ENCODE measurements around the gene KRTAP10-6.
"Not testable (repeated sequence)": the region's sequence is repeated elsewhere in the genome, so short reads cannot be mapped to it uniquely, and the experiment has no call there.

The KRTAP10-6 gene

DNA sequence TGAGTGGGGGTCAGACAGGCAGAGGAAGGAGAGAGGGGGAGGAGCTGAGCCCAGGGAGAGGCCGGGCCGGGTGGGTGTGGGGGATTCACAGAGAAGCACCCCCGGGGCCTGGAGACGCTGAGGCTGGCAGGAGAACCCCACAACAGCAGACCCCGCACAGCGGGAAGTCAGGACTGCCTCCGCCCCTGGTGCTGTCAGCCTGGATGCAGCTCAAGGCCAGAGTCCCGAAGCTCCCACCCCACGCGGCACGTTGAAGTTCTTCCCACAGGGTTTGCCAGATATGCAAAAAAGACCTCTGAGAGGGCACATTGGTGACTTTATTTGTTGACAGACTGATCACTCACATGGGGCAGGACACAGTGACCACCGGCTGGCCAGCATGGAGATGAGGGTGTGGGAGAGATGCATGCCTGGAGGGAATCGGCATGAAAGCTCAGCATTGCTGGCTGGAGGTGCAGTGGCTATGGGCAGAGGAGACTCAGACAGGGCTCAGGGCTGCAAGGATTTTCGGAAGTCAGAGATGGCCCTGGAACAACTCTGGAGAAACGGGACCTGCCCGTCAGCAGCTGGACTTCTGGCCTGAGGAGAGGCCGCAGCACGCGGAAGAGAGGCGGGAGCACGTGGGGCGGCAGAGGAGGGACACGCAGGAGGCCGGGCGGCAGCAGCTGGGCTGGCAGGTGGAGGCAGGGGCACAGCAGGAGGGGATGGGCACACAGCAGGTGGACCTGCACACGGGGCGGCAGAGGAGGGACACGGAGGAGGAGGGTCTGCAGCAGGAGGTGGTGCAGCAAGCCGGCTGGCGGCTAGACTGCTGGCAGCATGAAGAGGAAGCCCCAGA, 34.6 kb downstream of the KRTAP10-6 start:
- DNase-seq (ENCODE audit: low read depth, low spot score), result no peak

DNA sequence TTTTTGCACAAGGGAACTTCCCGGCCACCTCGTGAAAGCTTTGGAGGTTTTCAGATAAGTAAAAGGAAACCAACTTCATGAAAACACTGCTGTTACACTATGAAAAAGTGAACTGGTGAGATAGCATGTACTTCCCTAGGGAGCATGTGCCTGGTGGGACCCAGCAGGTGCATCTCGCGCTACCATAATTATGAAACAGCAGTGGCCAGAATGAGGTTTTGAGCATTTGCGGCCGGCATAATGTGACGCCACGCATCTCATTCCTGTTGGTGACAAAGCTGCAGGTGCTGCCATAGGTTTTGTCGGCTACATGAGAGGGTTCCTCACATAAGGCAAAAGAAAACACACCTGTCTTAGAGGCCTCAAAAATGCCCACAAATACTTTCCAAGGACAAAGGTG, 35.4 kb downstream of the KRTAP10-6 start:
- DNase-seq (ENCODE audit: low read depth, low spot score), result no peak

DNA sequence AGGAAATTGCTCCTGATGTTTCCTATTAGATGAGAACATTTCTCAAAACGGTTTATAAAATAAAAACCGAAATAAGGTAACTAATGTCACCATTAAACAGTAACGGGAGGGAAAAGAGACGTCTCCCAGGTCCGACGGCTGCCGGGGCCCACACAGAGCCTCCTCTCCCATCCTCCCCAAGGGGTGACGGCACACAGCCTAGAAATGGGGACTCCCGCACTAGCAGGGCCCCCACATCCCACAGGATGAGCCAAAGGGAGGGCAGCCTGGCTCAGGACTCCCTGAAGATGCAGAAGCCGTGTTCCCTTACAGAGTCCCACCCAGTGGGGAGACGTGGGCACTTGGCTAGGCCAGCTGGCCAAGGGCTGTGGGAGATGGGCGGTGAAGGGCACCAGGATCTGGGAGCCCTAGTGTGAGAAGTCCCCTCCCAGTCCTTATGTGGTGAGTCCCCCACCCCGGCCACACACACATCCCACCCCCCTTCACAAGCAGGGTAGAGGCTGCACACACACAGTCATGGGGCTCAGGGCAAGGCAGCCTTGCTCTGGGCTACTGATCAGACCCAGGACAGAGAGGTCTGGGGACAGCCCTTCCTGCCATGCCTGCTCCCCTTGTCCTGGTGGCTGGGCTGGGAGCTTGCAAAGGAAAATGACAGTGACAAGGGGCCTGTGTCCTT, 37.0 kb downstream of the KRTAP10-6 start:
- no peak for DNase-seq (ENCODE audit: low read depth, low spot score)

DNA sequence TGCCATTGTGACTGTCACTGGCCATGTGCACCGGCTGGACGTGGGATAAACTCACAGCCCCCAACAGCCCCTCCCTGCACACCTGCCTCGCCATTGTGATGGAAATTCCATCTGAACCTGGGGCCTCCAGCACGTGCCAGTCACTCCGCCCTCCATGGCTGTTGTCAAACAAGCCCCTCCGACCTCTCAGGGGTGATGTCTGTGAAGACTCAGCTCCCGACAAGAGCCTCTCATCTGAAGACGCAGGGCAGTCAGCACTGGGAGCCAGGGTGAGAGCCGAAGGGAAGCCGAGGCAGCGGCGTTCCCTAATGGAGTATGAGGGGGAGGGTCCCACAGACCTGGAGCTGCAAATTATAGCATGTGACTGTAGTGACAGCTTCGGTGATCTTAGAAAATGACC, 39.6 kb downstream of the KRTAP10-6 start:
- DNase-seq (ENCODE audit: low read depth, low spot score), result no peak

DNA sequence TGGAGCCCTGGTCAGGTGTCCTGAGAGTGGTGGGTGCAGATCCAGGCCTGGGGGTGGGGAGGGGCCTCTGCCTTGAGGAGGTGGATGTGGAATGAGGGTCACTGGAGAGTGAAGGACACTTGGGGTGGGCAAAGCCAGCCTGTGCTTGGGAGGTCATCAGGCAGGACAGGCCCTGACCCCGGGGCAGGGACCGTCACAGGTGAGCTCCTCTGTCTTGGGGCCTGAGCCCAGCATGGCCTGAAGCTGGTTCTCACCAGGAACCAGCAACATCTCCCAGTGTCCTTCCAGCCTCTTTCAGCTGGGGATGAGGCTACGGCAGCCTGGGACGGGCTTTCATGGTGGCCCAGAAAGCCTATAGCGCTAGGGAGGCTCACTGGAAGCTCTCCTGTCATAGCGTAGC, 40.2 kb downstream of the KRTAP10-6 start:
- no peak for DNase-seq (ENCODE audit: low read depth, low spot score)

DNA sequence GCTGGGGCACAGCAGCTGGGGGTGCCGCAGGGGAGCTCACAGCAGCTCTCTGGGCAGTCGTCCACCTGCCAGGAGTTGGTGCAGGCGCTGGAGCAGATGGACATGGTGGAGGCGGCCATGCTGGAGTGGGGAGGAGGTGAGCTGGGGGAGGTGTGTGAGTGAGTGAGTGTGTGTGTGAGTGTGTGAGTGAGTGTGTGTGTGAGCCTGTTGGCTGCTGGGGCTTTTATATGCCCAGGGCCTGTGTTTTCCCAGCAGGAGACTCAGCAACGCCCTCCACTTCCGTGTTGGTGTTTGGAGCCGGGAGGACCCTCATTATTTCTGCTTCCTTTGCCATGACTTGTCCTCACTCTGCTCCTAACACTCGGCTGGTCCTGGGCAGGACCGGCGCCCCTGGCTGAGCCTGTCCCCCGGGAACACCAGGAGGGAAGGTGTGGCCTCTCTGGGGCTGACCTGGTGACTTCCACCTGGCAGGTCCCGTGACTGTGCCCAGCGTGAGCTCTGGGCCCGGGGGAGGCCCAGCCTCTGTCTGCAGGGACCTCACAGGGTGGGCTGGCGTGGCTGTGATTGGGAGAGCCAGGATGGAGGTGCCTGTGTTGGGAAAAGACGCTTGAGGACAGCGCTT, 40.9 kb downstream of the KRTAP10-6 start, which contains the start of gene KRTAP10-2:
Gene KRTAP10-2 (minus strand): TSS at position 166 of the 622 bp plus-strand sequence. CDS start 47 bp downstream, at position 119.
- no peak for DNase-seq (ENCODE audit: low read depth, low spot score)

DNA sequence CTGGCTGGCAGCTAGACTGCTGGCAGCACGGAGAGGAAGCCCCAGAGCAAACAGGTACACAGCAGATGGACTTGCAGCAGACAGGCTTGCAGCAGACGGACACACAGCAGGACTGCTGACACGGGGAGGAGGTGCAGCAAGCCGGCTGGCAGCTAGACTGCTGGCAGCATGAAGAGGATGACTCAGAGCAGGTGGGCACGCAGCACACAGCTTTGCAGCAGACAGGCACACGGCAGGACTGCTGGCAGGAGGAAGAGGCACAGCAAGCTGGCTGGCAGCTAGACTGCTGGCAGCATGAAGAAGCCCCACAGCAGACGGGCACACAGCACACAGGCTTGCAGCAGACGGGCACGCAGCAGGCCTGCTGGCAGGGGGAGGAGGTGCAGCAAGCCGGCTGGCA, 41.5 kb downstream of the KRTAP10-6 start:
- DNase-seq (ENCODE audit: low read depth, low spot score), result no peak

DNA sequence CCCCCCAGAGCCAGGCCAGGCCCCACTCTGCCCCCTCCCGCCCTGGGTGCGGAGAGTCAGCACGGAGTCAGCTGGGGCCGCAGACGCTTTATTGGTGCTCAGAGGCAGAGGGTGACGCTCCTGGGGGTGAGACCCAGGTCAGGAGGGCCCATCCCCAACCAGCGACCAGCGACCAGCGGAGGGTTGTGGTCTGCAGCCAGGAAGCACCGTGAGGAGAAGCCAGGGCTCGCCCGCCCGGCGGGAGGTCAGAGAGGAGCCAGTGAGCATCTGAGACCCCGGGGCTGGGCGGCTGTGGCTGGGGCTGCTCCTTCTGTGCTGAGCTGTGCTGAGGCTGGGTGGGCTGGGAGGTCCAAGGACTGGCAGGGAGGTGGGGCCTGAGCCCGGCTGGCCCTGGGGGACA, 42.0 kb downstream of the KRTAP10-6 start:
- DNase-seq (ENCODE audit: low read depth, low spot score), result not testable (repeated sequence)

DNA sequence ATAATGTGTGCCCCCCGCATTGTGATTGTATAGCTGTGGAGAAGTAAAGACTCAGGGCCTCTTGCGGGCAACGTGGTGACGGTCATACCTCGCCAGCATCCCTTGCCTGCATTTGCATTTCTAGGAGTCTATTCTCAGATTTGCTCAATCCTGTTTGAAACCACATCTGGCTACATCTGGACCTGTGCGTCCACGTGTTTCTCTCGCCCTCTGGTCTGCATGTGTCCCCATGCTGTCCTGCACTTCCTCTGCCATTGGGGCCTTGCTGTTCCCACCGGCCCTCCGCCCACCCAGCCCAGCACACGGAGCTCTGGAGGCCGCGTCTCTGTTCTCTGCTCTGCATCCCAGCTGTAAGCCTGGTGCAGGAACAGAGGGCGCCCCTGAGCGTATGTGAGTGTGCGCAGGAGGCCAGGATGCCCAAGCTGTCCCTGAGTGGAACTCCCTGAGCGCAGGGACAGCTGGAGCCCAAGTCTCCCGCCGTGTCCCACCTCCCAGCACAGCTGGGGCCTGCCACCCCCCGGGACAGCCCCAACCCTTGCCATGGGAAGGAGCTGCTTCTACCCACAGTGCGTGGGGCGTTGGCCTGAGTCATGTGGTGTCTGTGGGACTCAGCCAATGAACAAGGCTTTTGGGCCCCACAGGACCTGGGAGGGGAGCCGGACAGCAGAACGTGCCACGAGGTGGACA, 42.6 kb downstream of the KRTAP10-6 start:
- DNase-seq (ENCODE audit: low read depth, low spot score), result no peak

DNA sequence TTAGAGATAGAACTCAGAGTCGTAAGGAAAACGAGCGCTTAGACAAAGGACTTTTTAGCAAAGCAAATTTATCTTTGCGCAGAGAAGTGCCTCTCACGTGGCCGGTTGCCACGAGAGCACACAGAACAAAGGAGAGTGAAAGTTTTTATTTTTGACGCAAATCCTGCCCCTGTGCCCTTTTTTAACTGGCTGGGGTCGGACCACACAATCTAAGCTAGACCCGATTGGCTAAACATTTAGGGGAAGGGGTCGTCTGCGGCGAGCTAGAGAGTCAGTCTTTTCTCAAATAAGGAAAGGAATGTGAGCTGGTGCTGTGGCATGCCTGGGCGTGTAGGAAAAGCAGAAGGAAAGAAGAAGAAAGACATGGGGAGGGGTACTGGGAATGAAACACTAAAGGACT, 43.4 kb downstream of the KRTAP10-6 start:
- DNase-seq (ENCODE audit: low read depth, low spot score), result no peak

DNA sequence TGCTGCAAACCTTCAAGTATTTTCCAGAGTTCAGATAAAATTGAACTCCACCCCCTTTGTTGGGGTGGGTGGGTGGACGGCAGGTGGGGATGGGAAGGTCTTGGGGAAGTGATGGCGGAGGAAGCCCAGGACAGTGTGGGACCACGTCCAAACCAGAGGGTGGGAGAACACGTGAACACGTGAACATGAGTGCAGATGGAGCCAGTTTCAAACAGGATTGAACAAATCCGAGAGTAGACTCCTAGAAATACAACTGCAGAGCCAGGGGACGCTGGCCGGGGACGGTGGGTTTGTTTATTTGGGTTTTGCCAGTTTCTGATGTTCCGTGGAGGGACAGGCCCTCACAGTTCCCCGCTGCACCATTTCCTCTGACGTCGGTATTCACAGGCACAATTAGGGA, 43.9 kb downstream of the KRTAP10-6 start:
- no peak for DNase-seq (ENCODE audit: low read depth, low spot score)

DNA sequence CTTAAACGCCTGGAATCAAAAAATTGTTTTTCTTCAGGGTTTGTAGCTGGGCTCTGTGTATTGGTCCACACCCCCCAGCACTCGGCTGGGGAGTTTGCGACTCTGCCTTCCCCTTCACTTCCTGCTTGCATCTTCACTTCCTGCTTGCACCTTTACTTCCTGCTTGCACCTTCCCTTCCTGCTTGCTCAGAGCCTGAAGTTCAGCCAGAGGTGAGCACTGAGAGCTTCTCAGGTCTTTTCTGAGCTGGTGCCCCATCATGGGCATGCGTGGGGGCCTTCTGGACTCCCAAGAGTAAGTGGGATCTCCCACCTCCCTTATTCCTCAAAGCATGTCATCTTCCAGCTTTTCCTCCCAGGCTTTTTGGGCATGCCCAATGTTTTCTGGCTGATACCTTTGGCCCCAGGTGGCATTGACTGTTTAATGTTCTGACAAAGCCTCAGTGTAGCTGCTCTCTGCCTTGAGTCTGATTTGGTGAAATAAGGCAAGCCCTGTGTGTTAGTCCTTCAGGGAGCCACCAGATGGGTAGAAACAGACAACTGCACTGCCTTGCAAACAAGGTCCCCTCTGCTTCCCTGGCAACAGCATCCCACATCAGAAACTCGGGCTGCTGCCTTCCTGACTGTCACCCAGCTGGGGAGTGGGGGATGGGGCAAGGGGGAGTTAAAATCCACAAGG, 44.5 kb downstream of the KRTAP10-6 start:
- DNase-seq (ENCODE audit: low read depth, low spot score), result no peak

DNA sequence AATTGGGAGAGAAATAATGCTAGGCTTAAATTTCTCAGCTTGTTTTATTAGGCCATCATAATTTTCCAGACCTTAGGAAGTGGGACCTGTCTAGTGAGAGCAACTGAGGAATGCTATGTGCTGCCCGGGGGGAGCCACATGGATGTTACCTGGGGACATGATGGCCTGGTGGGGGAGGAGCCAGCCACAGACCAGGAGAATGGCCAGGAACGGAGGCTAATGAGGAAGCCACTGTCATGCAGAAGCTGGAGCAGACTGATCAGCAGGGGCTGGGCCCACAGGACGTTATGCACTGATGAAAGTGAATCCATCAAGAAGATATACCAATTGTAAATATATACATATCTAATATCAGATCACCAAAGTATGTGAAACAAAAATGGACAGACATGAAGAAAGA, 47.7 kb downstream of the KRTAP10-6 start:
- no peak for DNase-seq (ENCODE audit: low read depth, low spot score)

DNA sequence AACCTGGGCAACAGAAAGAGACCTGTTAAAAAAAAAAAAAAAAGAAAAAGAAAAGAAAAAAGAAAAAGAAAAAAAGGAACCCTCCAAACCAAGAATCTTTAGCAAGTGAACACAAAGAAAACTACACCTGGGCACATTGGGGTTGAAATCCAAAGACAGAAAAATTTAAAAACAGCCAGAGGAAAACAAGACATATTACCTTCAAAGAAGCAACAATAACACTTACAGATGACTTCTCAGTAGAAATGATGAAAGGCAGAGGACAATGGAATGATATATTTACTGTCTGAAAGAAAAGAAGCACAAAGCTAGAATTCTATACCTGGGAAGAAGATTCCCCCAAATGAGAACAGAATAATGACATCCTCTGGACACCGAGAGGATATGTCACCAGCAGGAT, 49.6 kb downstream of the KRTAP10-6 start:
- no peak for DNase-seq (ENCODE audit: low read depth, low spot score)
